Posterior vena cava (tissue), 2 donors: ENCODE measurements around the gene ZDHHC17. TPM values are rescaled to one million over a fixed set of nuclear protein-coding genes. Genes with fewer than 3 reads are reported as not detected.
"Not testable (repeated sequence)": the region's sequence is repeated elsewhere in the genome, so short reads cannot be mapped to it uniquely, and the experiment has no call there.

Experiments
- DNase-seq: peaks from one replicate; pipeline ENCODE4 v3.0.0-alpha.2; 2020; ENCODE audit warnings: low spot score
- intact Hi-C, 2 donors: fragments of 100-400 bp; cut with DNase I; formaldehyde crosslinking; loops; one replicate each; pipeline versions ENCODE4 v1.14.1 to v1.14.2; 2022 to 2023
- total RNA-seq, 2 donors: library from RNA; stranded (reverse); fragmentation: NEBNext Ultra II Directional; extraction: Animal tissue kit (Norgen Biotek cat#: 25700); gene quantifications; one replicate each; pipeline ENCODE4 v1.2.1, GENCODE V29; 2021
- donor health status: DM: yes; HTN: yes; CAD: no.
- donor health status: DM: yes; HTN: yes; CAD: no.

ZDHHC17 gene
- total RNA-seq, 2 donors from 2014 or later = 32.8 to 37.5 TPM

GRCh38 chr12:76757694-76758093 is 6.2 kb upstream of the ZDHHC17 start:
- intact Hi-C loops = no loop called here
- DNase-seq = no peak

GRCh38 chr12:76762601-76762980 is 1.3 kb upstream of the ZDHHC17 start:
- intact Hi-C loops = no loop called here
- no peak for DNase-seq

DNA sequence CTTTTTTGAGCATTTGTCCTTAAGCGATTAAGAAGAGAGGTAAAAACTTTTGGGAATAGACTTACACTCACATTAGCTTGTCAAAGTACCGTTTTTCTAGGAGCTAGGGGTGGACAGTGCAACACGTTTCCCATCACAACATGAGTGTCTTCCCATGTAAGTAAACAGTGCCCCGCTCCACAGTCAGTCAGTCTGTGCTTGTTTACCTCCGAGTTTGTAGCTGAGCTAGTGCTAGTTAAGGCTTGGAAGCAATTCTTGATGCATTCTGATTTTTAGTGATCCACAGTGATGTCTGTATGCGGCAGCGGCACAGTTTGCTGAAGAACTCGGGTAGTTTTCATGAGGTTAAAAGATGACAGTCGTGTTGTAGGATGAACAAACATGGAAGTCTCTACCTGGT is 941 bp downstream of the ZDHHC17 start:
- no peak for DNase-seq
- intact Hi-C loops = no loop called here

GRCh38 chr12:76765598-76765997 is 1.7 kb downstream of the ZDHHC17 start:
- intact Hi-C loops = no loop called here
- DNase-seq = no peak

GRCh38 chr12:76766161-76766560 is 2.2 kb downstream of the ZDHHC17 start:
- no peak for DNase-seq
- intact Hi-C loops = no loop called here

- no peak for DNase-seq
- intact Hi-C loops = no loop called here
These were observed 4.7 kb downstream of the ZDHHC17 start for GRCh38 chr12:76768576-76768975.

DNA sequence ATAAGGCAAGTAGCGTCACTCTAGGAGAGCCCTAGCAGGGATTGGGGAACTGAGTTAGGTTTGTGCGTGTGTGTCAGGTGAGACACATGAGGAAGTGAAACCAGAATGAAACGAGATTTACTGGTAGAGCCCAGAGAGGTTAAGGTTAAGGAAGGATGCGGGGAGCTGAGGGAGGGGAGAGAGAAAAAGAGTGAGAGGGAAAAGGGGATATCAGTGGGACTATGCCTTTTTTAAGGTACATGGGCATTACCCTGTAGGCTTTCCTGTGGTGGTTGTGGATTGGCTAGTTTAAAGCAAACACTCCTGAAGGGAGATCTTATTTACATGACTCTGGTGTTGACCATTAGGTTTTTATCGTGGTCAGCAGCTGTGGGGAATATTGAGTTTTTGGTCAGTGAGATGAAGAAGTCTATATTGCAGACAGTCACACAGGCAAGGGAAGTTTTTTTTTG is 13.9 kb downstream of the ZDHHC17 start:
- no peak for DNase-seq

GRCh38 chr12:76778364-76778763 is 14.4 kb downstream of the ZDHHC17 start:
- intact Hi-C loops = no loop called here
- no peak for DNase-seq

More for the DNA sequence above, 13.9 kb downstream of the ZDHHC17 start:
- intact Hi-C loops = no loop called here

DNA sequence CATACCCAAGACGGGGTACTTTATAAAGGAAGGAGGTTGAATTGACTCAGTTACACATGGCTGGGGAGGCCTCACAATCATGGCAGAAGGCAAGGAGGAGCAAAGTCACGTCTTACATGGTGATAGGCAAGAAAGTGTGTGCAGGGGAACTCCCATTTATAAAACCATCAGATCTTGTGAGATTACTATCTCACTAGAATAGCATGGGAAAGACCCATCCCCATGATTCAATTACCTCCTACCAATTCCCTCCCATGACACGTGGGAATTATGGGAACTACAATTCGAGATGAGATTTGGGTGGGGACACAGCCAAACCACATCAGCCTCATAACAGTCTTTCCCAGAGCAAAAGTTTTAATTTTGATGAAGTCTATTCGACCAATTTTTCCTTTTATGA is 15.4 kb downstream of the ZDHHC17 start:
- DNase-seq, intact Hi-C loops: not testable (repeated sequence)

DNA sequence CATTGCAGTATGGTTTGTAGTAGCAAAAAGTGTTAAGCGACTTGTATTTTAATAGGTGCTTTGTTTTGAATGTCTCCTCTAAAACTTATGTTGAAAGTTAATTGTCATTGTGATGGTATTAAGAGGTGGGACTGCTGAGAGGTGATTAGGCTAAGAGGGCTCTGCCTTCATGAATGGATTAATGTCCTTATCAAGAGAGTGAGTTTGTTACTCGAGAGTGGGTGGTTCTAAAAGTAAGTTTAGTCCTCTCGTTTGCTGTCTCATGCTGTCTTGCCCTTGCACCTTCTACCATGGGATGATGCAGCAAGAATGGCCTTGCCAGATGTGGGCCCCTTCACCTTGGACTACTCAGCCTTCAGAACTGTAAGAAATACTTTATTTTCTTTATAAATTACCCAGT is 17.4 kb downstream of the ZDHHC17 start:
- intact Hi-C loops = no loop called here
- DNase-seq = no peak

- no peak for DNase-seq
- intact Hi-C loops = no loop called here
These were observed 18.6 kb downstream of the ZDHHC17 start for GRCh38 chr12:76782526-76782925.

GRCh38 chr12:76784600-76785051 is 20.7 kb downstream of the ZDHHC17 start:
- intact Hi-C loops = loop anchor here in 1 of 2 donors (5.0 kb wide), 1 partner anchor 162 kb away; no protein-coding TSS in a partner anchor
- DNase-seq = no peak

DNA sequence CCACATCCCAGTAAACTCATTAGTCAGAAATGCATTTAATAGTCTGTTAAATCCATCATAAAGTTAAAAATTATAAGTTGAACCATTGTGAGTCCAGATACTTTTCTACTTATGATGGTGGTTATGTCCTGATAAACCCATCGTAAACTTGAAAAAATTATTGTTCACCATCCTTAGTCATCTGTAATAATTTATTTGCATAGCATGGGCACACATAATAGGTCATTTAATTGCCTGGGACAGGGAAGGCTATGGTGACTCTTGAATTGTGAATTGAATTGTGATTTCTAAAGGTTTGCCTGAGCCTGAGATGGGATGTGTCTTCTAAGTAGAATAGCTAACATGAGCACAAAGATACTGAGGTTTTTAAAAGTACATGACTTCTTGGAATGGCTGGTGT is 21.5 kb downstream of the ZDHHC17 start:
- intact Hi-C loops = loop anchor here in 1 of 2 donors (5.0 kb wide), 1 partner anchor 163 kb away; no protein-coding TSS in a partner anchor

DNA sequence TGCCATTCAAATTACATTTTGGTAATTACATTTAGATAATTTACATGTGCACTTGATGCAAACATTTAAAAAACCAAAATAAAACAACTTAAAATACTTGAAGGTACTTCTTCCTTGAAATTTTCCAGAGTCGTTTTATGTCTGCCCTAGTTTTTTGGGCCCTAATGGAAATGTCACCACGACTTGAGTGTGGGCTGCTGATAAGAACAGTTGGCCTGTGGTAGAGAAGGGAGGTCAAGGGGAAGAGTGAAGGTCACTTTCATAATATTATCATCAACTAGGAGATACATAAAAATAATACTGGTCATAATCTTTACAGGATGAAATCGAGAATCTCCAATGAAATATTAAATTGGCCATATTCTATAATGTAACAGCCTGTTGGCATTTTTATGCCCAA is 23.1 kb downstream of the ZDHHC17 start:
- intact Hi-C loops = loop anchor here in 1 of 2 donors (5.0 kb wide), 1 partner anchor 165 kb away; no protein-coding TSS in a partner anchor
- DNase-seq = no peak

More for the DNA sequence above, 21.5 kb downstream of the ZDHHC17 start:
- DNase-seq = no peak

- DNase-seq = no peak
- intact Hi-C loops = loop anchor here in 1 of 2 donors (5.0 kb wide), 1 partner anchor 165 kb away; no protein-coding TSS in a partner anchor
These were observed 23.8 kb downstream of the ZDHHC17 start for GRCh38 chr12:76787689-76788088.

DNA sequence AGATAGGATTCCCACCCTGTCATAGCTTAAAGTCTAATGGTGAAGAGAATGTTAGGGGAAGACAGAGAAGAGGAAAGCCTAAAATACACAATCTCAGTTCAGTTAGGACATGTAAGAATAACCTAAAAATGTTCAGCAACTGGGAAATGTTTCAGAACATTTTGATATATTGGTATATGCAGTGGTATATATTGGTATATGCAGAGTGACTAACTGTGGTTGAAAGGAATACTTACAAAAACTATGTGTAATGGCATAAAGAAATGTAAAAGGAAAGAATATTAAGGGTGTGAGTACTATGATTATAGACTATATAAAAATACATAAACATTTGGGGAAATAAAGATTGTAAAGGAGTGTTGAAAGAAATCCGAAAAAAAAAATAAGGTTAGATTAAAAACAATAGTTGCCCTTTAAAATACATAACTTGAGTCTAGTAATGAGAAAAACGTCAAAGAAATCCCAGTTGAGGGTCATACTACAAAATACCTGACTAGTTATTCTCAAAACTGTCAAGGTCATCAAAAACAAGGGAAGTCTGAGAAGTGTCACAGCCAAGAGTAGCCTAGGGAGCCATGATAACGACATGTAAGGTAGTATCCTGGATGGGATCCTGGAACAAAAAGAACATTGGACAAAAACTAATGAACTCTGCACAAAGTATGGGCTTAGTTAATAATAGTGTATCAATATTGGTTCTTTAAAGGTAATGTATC is 25.6 kb downstream of the ZDHHC17 start:
- DNase-seq = no peak
- intact Hi-C loops = loop anchor here (5.0 to 10.0 kb wide), 2 partner anchors 165 to 167 kb away; no protein-coding TSS in a partner anchor

DNA sequence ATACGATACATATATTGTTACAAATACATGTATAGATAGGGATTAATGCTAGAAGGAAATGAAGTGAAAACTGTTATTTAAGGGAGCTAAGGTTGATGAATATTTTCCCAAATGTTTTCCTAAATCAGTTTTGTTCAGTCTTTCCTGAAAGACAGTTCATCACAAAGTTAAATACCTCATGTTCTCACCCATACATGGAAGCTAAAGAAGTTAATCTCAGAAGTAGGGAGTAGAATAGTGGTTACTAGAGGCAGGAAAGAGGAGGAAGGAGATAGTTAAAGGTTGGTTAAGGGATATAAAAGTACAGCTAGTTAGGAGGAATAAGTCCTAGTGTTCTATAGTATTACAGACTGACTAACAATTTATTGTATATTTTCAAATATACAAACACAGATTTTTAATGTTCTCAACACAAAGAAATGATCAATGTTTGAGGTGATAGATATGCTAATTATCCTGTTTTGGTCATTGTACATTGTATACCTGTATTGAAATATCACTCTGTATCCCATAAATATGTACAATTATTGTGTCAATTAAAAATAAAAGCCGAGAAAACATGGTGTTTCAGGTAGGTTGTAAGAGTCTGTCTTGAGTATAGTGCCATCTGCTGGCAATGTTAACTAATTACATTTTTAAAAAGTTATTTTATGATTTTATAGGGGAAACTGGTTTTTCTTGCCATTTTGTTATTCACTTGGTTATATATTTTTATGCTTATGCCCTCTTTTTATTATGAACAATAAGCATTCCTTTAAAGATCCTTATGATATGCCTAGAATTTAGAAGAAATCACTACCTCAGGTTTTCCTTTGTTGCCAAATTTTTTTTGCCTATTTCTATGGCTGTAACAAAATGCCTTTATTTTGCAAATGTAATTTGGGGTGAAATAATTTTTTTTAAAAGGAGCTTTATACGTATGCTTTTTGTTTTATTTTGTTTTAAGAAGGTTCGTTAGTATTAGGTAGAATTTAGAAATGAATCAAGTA is 26.9 kb downstream of the ZDHHC17 start:
- intact Hi-C loops = loop anchor here in 1 of 2 donors (10.0 kb wide), 1 partner anchor 166 kb away; no protein-coding TSS in a partner anchor
- DNase-seq = no peak

DNA sequence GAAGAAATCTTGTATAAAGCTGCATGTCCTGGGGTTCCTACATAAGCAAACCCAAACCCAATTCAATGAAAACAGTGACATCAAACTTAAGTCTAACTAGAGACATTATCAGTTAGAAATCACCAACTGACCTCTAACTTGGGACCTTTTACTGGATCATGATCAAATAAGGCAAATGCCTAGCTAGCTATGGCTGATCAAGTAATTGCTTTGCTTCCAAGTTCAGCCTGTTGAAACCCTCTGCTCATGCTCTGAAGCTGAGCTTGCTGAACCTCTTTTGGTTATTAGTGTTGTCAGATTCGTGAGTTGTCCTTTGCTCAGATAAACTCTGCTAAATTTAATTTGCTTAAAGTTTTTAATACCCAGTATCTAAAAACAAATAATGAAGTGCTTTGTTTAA is 28.9 kb downstream of the ZDHHC17 start:
- intact Hi-C loops = loop anchor here in 1 of 2 donors (10.0 kb wide), 1 partner anchor 168 kb away; no protein-coding TSS in a partner anchor
- no peak for DNase-seq

DNA sequence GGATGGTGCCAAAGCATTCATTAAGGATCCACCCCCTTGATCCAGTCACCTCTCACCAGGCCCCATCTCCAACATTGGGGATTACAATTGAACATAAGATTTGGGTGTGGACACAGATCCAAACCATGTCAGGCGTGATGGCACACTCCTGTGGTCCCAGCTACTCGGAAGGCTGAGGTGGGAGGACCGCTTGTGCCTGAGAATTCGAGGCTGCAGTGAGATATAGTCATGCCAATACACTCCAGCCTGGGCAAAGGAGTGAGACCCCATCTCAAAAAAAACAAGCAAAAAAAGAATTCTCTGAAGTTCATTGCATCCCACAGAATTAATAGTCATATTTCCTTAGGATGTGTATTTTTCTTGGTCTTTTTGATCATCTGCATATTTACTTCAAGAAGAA is 34.9 kb downstream of the ZDHHC17 start:
- no peak for DNase-seq
- intact Hi-C loops = loop anchor here in 1 of 2 donors (10.0 kb wide), 1 partner anchor 174 kb away; no protein-coding TSS in a partner anchor
